ENCODE data around the gene DAGLB. TPM values are rescaled to one million over a fixed set of nuclear protein-coding genes. Genes with fewer than 3 reads are reported as not detected.

The DAGLB gene
- total and polyA plus RNA-seq, 2 of the 4 experiments (the other 2 are of a cell fraction), result 23.4 to 33.5 TPM

DNA sequence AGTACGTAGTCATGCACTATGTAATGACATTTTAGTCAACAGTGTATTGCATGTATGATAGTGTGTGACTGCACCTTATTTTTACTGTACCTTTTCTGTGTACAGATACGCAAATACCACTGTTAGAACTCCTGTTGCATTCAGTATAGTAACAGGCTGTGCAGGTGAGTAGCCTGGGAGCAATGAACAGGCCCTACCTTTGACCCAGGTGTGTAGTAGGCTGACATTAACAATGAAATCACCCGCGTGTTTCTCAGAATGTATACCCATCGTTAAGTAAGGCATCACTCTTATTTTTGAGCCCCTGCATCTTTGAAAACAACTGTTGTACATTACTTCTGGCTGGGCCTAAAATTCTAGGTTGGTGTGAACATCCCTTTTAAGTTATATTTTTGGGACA lies 41.6 kb downstream of the DAGLB start:
- Histone ChIP-seq H4K20me1 (ENCODE audit: insufficient read depth, low read length) (peaks cover 56% of the 10 kb centered on the region), H3K9me1 (ENCODE audit: insufficient read depth, low read length) (peaks cover 14% of the 10 kb centered on the region; the same call in 1 of the 2 replicates), H4K5ac (ENCODE audit: low read depth, low read length) (no peak overlapping the region), H3K79me1 (ENCODE audit: low read depth in 1 of 2, low read length in 2 of 2) (peaks cover 38 to 79% of the 10 kb centered on the region in 2 experiments; a peak in 3 of 4 replicates), H2BK15ac (ENCODE audit: low read depth, low read length) (no peak overlapping the region), H2BK5ac (ENCODE audit: low read depth, low read length, poor library complexity, severe bottlenecking) (no peak overlapping the region), H3K4me3 (ENCODE audit: insufficient read depth, low read depth, low read length) (no peak overlapping the region), H2AK5ac (ENCODE audit: low read depth, low read length) (no peak overlapping the region), H3K56ac (ENCODE audit: extremely low read depth, insufficient read depth, low read length) (no peak overlapping the region), H3K27ac (ENCODE audit: insufficient read depth, low read length) (no peak overlapping the region), H2BK120ac (ENCODE audit: low read depth, low read length) (no peak overlapping the region), H3K9ac (ENCODE audit: low read depth, low read length) (no peak overlapping the region), H2BK20ac (ENCODE audit: low read depth, low read length) (no peak overlapping the region), H4K8ac (ENCODE audit: low read depth in 2 of 2, low read length in 2 of 2) (no peak overlapping the region), H3K27me3 (ENCODE audit: control insufficient read depth, insufficient read depth, low read length) (no peaks in the 10 kb centered on the region), H3K4me2 (ENCODE audit: low read depth, low read length) (no peak overlapping the region), H3K18ac (ENCODE audit: low read depth, low read length) (no peak overlapping the region), H3K14ac (replicated peaks; ENCODE audit: low read depth, low read length) (no peak overlapping the region), H2AK9ac (replicated peaks; ENCODE audit: low read depth, low read length, poor library complexity) (no peak overlapping the region), H3K4me1 (ENCODE audit: control insufficient read depth, insufficient read depth, low read length) (no peaks in the 10 kb centered on the region), H2AFZ (replicated peaks; ENCODE audit: low read length, poor library complexity) (no peak overlapping the region), H3K4ac (ENCODE audit: low read depth, low read length) (no peak overlapping the region), H3K23ac (ENCODE audit: low read depth, low read length) (no peak overlapping the region), H3K9me3 (ENCODE audit: control insufficient read depth, insufficient read depth, low read length) (no peaks in the 10 kb centered on the region), H3K36me3 (ENCODE audit: control insufficient read depth, insufficient read depth, low read length) (peaks cover 73% of the 10 kb centered on the region), H4K91ac (ENCODE audit: insufficient read depth, low read depth, low read length) (no peak overlapping the region)
- no peak for ATAC-seq (ENCODE audit: low read depth)
- no TSS peak for BruUV-seq (replicated peaks)
- CTCF ChIA-PET, result no interaction called here
- DNase-seq, result no peak
- in situ Hi-C loops (cut with MboI; ENCODE audit: low sequenced_read_pairs), result no loop called here
- intact Hi-C loops (cut with micrococcal nuclease), result no loop called here
- POLR2A ChIA-PET (ENCODE audit: unreplicated experiment), result no interaction called here
- 100% methylated on average over 1 of the region's 5 CpGs; no CpG with 5 or more reads in 1 of the 2 experiments for WGBS, 2 experiments (ENCODE audit: extremely low coverage in 2 of 2, insufficient read length in 1 of 2)
- dilution Hi-C loops (cut with HindIII; ENCODE audit: low sequenced_read_pairs, unreplicated experiment), result no loop called here
- TF ChIP-seq CHD1 (IDR thresholded peaks at IDR 0.05; ENCODE audit: low read depth, low read length), result no peak
- no peak for TF ChIP-seq RFX5 (IDR thresholded peaks at IDR 0.05; ENCODE audit: low read depth, low read length)
- no peak for TF ChIP-seq MXI1 (IDR thresholded peaks at IDR 0.05; ENCODE audit: borderline replicate concordance, low read depth, low read length)
- TF ChIP-seq FOS (IDR thresholded peaks at IDR 0.05; ENCODE audit: low read depth, low read length), result no peak
- no peak for TF ChIP-seq BHLHE40 (IDR thresholded peaks at IDR 0.05; ENCODE audit: low read depth, low read length)

All from IMR-90 (cell line).